ENCODE data around the gene PITHD1.
"Not testable (repeated sequence)": the region's sequence is repeated elsewhere in the genome, so short reads cannot be mapped to it uniquely, and the experiment has no call there.

The PITHD1 gene

DNA sequence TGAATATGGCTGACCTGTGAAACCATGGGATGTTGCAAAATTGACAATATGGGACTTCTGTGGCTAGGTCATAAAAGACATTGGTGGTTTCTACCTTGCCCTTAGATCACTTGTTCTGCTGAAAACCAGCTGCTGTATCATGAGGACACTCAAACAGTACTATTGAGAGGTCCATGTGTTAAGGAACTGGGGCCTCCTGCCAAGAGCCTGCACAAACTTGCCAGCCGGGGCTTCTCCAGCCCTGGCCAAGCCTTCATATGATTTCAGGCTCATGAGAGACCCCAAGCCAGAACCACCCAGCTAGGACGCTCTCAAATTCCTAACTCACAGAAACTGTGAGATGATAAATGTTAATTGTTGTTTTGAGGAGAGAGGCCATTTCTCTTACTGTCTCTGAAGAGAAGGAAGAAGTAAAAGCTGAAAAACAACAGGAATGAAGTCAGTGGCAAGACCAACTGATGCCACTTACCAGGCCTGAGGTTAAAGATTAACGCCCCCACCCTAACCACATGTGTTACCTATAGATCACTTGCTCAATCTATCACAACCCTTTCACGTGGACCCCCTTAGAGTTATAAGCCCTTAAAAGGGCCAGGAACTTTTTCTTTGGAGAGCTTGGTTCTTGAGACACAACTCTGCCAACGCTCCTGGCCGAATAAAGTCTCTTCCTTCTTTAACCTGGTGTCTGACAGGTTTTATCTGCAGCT, 3.9 kb upstream of the PITHD1 start:
- no peak for DNase-seq (ENCODE audit: low spot score)

- no peak for DNase-seq (ENCODE audit: low spot score)
Observed at GRCh38 chr1:23776217-23776616, 2.0 kb upstream of the PITHD1 start.

DNA sequence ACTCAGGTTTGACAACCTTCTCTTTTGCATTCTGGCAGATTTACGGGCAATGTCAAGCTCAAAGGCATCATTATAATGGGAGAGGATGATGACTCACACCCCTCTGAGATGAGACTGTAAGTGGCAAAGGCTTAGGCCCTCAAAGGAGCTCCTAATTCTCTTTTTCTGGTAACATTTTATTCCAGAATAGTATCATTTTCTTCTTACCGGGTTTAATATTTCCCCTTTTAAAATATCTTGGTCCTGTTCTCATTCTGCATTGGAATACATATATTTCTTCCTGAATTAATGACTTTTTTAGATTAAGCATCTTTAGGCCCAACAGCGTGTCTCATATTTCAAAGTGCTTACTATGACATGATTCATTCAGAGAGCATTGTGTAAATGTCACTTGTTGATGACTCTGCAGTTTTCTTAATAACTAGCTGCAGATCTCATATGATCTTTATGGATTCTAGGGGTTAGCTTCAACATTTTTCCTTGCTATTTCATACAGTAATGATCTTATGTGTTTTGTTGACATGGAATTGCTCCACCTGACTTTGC, 1.7 kb downstream of the PITHD1 start:
- no peak for DNase-seq (ENCODE audit: low spot score)

DNA sequence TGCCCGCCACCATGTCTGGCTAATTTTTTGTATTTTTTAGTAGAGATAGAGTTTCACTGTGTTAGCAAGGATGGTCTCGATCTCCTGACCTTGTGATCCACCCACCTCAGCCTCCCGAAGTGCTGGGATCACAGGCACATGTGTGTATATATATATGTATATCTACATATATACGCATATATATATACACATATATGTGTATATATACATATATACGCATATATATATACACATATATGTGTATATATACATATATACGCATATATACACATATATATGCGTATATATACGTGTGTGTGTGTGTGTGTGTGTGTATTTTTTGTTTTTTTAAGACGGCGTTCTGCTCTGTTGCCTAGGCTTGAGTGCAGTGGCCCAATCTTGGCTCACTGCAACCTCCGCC, 4.9 kb downstream of the PITHD1 start:
- not testable (repeated sequence) for DNase-seq (ENCODE audit: low spot score)

GRCh38 chr1:23784846-23785245, 6.6 kb downstream of the PITHD1 start:
- DNase-seq (ENCODE audit: low spot score): no peak

DNA sequence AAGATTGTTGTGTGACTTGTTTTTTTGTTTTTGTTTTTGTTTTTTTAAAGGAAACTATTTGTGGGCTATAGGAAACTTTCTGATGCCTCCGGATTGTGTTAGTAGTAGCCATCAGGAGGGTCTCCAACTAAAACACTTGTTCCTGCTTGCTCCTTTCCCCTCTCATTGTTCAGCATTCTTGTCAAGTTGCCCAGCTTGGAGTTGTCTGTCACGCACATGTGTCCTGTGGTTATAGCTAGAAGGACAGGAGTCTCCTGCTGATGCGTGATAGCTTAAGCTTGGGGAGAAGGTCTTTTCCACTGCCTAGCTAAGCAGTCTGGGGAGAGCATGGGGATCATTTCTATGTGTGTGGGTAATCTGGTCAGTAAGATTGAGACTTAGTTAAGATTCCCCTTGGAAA, 9.5 kb downstream of the PITHD1 start:
- no peak for DNase-seq (ENCODE audit: low spot score)

DNA sequence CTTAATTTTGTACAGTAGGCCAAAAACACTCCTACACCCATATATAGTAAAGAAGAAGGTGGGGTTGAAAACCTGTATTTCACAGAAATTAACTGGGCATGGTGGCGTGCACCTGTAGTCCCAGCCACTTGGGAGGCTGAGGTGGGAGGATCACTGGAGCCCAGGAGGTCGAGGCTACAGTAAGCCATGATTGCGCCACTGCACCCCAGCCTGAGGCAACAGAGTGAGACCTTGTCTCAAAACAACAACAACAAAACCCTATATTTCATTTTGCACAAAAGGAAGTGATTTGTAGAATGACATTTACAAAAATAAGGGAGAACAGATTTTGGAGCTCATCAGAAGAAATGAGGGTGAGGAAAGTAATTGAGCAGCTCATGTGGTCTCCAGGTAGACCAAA, 10.5 kb downstream of the PITHD1 start:
- no peak for DNase-seq (ENCODE audit: low spot score)

DNA sequence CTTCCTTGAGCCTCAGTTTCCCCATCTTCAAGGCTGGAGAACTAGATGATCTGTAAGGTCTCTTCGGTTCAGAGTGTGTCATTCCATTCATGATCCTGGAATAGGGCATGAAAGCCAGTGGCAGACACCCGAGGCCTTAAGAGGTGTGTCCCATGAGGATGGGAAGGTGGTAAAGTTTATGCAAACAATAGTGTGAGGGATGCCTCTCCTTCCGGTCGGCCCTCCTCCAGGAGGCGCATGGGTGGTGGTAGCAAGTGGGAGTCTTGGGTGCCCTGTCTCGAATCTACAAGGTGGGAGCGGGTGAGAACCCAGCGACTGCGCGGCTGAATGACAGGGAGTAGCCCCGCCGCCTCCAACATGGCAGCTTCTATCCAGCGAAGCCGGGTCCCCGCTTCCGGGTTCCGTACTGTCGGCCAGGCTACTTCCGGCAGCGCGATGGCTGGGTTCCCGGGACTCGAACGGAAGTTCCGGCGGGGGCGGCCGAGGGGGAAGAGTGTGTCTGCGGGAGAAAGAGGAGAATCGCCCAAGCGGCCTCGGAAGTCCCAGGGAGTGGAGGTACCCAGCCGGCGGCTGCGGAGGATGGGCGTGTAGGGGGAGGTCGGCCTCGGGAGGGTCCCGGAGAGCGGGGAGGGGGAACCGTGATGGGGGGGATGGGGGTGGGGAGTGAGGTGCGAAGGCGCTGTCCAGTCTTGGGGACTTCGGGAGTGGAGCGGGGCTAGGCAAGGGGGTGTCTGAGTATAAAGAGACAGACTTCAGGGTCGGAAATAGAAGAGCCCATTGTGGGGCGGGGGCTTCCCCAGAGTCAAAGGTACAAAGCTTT, 12.7 kb downstream of the PITHD1 start, which contains the start of gene LYPLA2:
LYPLA2 (plus strand) TSS at position 450 of the 820 bp plus-strand sequence. CDS start 1,538 bp downstream, outside the sequence.
- DNase-seq (ENCODE audit: low spot score): peak; percentile 94

GRCh38 chr1:23791516-23792047, 13.4 kb downstream of the PITHD1 start:
- DNase-seq (ENCODE audit: low spot score): peak; percentile 36

DNA sequence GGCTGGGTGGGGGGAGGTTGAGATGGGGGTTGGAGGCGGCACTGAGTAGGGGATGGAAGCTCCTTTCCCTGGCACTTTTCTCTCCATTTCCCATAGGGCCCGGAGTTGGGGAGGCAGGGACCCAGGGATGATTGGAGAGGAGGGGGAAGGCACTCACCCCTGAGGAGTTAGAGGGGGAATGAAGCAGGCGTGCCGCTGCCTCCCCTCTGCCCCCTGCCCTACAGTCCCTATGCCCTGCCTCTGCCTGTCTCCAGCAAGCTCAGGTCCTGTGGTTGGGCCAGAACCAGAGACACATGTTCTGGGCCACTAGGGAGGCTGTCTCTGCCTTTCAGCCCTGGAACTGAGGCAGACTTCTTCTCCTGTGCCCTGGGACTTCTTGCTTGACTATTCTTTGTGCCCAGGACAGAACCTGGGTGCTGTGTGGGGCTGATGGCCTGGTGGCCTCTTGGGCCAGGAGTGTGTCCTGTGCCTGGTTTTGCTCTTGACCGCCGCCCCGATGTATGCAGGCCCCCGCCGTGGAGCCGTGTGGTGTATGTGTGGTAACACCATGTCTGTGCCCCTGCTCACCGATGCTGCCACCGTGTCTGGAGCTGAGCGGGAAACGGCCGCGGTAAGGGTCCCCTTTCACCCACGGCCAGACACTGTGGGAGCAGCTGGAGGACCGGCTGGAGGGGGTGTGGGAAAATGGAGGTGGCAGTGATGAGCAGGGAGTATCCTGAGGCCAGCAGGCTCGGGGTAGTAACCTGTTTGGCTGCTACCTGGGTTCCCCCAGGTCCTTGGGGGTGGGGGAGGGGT, 14.1 kb downstream of the PITHD1 start:
- DNase-seq (ENCODE audit: low spot score): no peak

- peak; percentile 46 for DNase-seq (ENCODE audit: low spot score)
Observed at GRCh38 chr1:23793018-23793781, 15.0 kb downstream of the PITHD1 start.

GRCh38 chr1:23793861-23794731, 15.9 kb downstream of the PITHD1 start:
- DNase-seq (ENCODE audit: low spot score): no peak

DNA sequence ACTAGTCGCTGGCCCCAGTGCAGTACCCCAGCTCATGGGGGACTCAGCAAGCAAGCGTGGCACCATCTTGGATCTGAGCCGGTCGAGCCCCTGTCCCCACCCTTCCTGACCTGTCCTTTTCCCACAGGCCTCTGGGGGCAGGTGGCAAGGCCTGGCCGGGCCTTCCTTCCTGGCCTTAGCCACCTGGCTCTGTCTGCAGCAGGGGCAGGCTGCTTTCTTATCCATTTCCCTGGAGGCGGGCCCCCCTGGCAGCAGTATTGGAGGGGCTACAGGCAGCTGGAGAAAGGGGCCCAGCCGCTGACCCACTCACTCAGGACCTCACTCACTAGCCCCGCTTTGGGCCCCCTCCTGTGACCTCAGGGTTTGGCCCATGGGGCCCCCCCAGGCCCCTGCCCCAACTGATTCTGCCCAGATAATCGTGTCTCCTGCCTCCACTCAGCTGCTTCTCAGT, 16.5 kb downstream of the PITHD1 start:
- not testable (repeated sequence) for DNase-seq (ENCODE audit: low spot score)

GRCh38 chr1:23795676-23796465, 17.7 kb downstream of the PITHD1 start:
- no peak for DNase-seq (ENCODE audit: low spot score)

DNA sequence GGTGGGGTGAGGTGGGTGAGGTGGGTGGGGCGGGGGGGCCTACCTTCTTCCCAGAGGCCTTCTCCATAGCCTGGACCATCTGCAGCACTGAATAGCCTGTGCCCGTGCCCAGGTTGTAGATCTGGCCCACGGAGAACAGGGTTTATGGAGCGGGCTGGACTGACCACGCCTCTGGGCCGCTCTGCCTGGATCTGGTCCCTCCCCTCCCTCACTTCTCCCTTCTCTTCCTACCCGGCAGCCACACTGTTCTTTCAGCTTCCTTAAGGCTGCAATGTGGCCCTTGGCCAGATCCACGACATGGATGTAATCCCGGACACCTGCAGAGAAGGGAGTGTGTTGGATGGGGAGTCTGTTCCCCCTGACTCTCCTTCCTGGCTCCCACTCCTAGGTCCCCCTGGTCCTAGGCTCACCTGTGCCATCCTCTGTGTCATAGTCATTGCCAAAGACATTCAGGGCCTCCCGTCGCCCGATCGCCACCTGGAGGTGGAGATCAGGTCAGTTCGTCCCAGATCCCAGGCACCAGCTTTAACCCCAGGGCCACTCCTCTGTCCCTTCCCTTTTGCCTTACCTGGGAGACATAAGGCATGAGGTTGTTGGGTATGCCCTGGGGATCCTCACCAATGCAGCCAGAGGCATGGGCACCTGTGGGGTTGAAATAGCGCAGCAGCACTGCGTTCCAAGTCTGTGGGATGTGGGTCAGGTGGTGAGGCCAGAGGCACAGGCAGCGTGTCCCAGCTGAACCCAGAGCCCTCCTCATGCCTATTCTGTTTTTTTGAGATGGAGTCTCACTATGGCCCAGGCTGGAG, 18.5 kb downstream of the PITHD1 start:
- peak; percentile 35 for DNase-seq (ENCODE audit: low spot score)

GRCh38 chr1:23797478-23798448, 19.5 kb downstream of the PITHD1 start:
- DNase-seq (ENCODE audit: low spot score): no peak

GRCh38 chr1:23798662-23799142, 20.5 kb downstream of the PITHD1 start:
- no peak for DNase-seq (ENCODE audit: low spot score)
